Measurements from ENCODE around the gene RIMS3.
"Not testable (repeated sequence)": the region's sequence is repeated elsewhere in the genome, so short reads cannot be mapped to it uniquely, and the experiment has no call there.

RIMS3 gene

GRCh38 chr1:40588586-40588985, 76.9 kb downstream of the RIMS3 start:
- TF ChIP-seq TARDBP (IDR thresholded peaks at IDR 0.05) (no peak), PKNOX1 (IDR thresholded peaks at IDR 0.05) (no peak), ZNF384 (IDR thresholded peaks at IDR 0.05) (no peak), FOXA1 (IDR thresholded peaks at IDR 0.05) (no peak), ELF4 (IDR thresholded peaks at IDR 0.05) (no peak), LEF1 (IDR thresholded peaks at IDR 0.05; ENCODE audit: borderline replicate concordance) (no peak), L3MBTL2 (conservative IDR thresholded peaks at IDR 0.05) (no peak), ARNT (IDR thresholded peaks at IDR 0.05) (no peak), FOXM1 (IDR thresholded peaks at IDR 0.05; ENCODE audit: borderline replicate concordance) (no peak), NFRKB (IDR thresholded peaks at IDR 0.05) (no peak), CTBP1 (IDR thresholded peaks at IDR 0.05; ENCODE audit: borderline replicate concordance) (no peak), SP1 (IDR thresholded peaks at IDR 0.05) (no peak), BHLHE40 (IDR thresholded peaks at IDR 0.05; ENCODE audit: borderline replicate concordance) (no peak)
- POLR2A ChIA-PET: interaction anchor here (0.8 to 0.9 kb wide), 2 partner anchors 57 to 103 kb away, joined by 3 to 4 read pairs; partner anchors contain the start of genes NFYC and ZNF684
- CTCF ChIA-PET: interaction anchor here (0.6 to 0.9 kb wide), 2 partner anchors 42 to 435 kb away, joined by 3 read pairs; no protein-coding TSS in a partner anchor
- no peak for DNase-seq (ENCODE audit: extremely low spot score)

GRCh38 chr1:40583980-40584379, 81.5 kb downstream of the RIMS3 start:
- POLR2A ChIA-PET: no interaction called here
- CTCF ChIA-PET: no interaction called here
- TF ChIP-seq ZNF384 (IDR thresholded peaks at IDR 0.05): no peak
- no peak for TF ChIP-seq SP1 (IDR thresholded peaks at IDR 0.05)
- TF ChIP-seq HDGF (IDR thresholded peaks at IDR 0.05; ENCODE audit: borderline replicate concordance): no peak
- no peak for TF ChIP-seq FOXM1 (IDR thresholded peaks at IDR 0.05; ENCODE audit: borderline replicate concordance)
- no peak for TF ChIP-seq TARDBP (IDR thresholded peaks at IDR 0.05)
- DNase-seq (ENCODE audit: extremely low spot score): no peak

GRCh38 chr1:40582116-40582515, 83.4 kb downstream of the RIMS3 start:
- DNase-seq (ENCODE audit: extremely low spot score): no peak
- TF ChIP-seq TARDBP (IDR thresholded peaks at IDR 0.05) (no peak), FOXK2 (IDR thresholded peaks at IDR 0.05) (no peak), FOXM1 (IDR thresholded peaks at IDR 0.05; ENCODE audit: borderline replicate concordance) (no peak), ZNF384 (IDR thresholded peaks at IDR 0.05) (no peak), SUZ12 (IDR thresholded peaks at IDR 0.05) (no peak), LEF1 (IDR thresholded peaks at IDR 0.05; ENCODE audit: borderline replicate concordance) (no peak), ELF4 (IDR thresholded peaks at IDR 0.05) (no peak), NFRKB (IDR thresholded peaks at IDR 0.05) (no peak), L3MBTL2 (conservative IDR thresholded peaks at IDR 0.05) (no peak), PKNOX1 (IDR thresholded peaks at IDR 0.05) (no peak), ARNT (IDR thresholded peaks at IDR 0.05) (no peak), FOXA1 (IDR thresholded peaks at IDR 0.05) (no peak), SP1 (IDR thresholded peaks at IDR 0.05) (no peak), CTBP1 (IDR thresholded peaks at IDR 0.05; ENCODE audit: borderline replicate concordance) (no peak)
- ChIA-PET POLR2A (no interaction called here), CTCF (no interaction called here)

GRCh38 chr1:40575336-40575735, 90.1 kb downstream of the RIMS3 start:
- DNase-seq (ENCODE audit: extremely low spot score): no peak
- CTCF ChIA-PET: no interaction called here
- no peak for TF ChIP-seq PKNOX1 (IDR thresholded peaks at IDR 0.05)
- no peak for TF ChIP-seq CTBP1 (IDR thresholded peaks at IDR 0.05; ENCODE audit: borderline replicate concordance)
- no peak for TF ChIP-seq BHLHE40 (IDR thresholded peaks at IDR 0.05; ENCODE audit: borderline replicate concordance)
- TF ChIP-seq FOXK2 (IDR thresholded peaks at IDR 0.05): no peak
- TF ChIP-seq FOXA1 (IDR thresholded peaks at IDR 0.05): no peak
- TF ChIP-seq NFRKB (IDR thresholded peaks at IDR 0.05): no peak
- TF ChIP-seq ELF4 (IDR thresholded peaks at IDR 0.05): no peak
- no peak for TF ChIP-seq SP1 (IDR thresholded peaks at IDR 0.05)
- POLR2A ChIA-PET: no interaction called here

GRCh38 chr1:40574805-40575204, 90.7 kb downstream of the RIMS3 start:
- DNase-seq (ENCODE audit: extremely low spot score); CTCF ChIA-PET; POLR2A ChIA-PET: not testable (repeated sequence)

Measured in HEK293T (cell line).